ENCODE results near the gene SEC24D.

DNA sequence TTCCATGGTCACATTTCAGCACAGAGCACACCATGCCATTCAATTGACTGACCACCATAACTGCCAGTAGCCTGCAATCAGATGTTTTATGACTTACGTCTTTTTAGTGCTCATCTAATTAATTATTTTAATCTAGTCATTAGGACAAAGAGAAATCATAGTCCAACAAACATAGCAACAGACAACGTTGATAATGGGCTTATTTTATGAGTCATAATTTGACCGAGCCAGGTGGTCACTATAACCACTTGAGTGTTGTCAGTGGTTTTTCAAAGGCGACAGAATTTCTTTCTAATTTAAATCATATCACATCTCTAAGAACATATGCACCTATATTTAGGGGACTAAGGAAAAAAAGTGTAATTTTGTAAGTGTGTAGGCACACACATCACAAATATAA lies 1.9 kb downstream of the SEC24D start:
- TF ChIP-seq, protein P1, sequence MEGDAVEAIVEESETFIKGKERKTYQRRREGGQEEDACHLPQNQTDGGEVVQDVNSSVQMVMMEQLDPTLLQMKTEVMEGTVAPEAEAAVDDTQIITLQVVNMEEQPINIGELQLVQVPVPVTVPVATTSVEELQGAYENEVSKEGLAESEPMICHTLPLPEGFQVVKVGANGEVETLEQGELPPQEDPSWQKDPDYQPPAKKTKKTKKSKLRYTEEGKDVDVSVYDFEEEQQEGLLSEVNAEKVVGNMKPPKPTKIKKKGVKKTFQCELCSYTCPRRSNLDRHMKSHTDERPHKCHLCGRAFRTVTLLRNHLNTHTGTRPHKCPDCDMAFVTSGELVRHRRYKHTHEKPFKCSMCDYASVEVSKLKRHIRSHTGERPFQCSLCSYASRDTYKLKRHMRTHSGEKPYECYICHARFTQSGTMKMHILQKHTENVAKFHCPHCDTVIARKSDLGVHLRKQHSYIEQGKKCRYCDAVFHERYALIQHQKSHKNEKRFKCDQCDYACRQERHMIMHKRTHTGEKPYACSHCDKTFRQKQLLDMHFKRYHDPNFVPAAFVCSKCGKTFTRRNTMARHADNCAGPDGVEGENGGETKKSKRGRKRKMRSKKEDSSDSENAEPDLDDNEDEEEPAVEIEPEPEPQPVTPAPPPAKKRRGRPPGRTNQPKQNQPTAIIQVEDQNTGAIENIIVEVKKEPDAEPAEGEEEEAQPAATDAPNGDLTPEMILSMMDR (conservative IDR thresholded peaks at IDR 0.05; ENCODE audit: low read length), result no peak
- no peak for TF ChIP-seq EZH2phosphoT487 (IDR thresholded peaks at IDR 0.05; ENCODE audit: borderline replicate concordance)
